A549 (cell line): ENCODE data around the gene GH2.
"Not testable (repeated sequence)": the region's sequence is repeated elsewhere in the genome, so short reads cannot be mapped to it uniquely, and the experiment has no call there.

Experiments used
- CEBPB ChIP-seq, 2 experiments: fragments of >200 bp in 1 of 2; sonication (Bioruptor Twin) in 1 of 2; formaldehyde crosslinking in 1 of 2; IDR thresholded peaks; 2 replicates each; pipeline ENCODE4 v1.6.1; 2012 to 2016
- CHD4 ChIP-seq: fragments of 200-600 bp; sonication (generic); IDR thresholded peaks from 2 replicates; pipeline ENCODE4 v1.6.1; 2016; ENCODE audit warnings: antibody characterized with exemption, mild to moderate bottlenecking, borderline replicate concordance
- NR3C1 ChIP-seq: fragments of >200 bp; sonication (Bioruptor Twin); formaldehyde crosslinking; IDR thresholded peaks from 3 replicates; pipeline ENCODE4 v1.6.1; 2017
- POLR2A ChIP-seq: IDR thresholded peaks from 2 replicates; pipeline ENCODE4 v1.6.1; 2012; ENCODE audit warnings: mild to moderate bottlenecking, low read length
- RCOR1 ChIP-seq: fragments of 150-350 bp; IDR thresholded peaks from 2 replicates; pipeline ENCODE4 v1.6.1; 2014; ENCODE audit warnings: antibody characterized with exemption, low read length, low read depth
- REST ChIP-seq: fragments of 200-600 bp; sonication (generic); IDR thresholded peaks from 2 replicates; pipeline ENCODE4 v1.6.1; 2016; ENCODE audit warnings: antibody characterized with exemption, mild to moderate bottlenecking, moderate library complexity

GRCh38 chr17:63898899-63899798, 17.4 kb upstream of the GH2 start:
- not testable (repeated sequence) for TF ChIP-seq NR3C1; RCOR1; REST; CHD4; POLR2A; CEBPB (IDR thresholded peaks at IDR 0.05)
